GM19324 (cell line): ENCODE measurements around the gene TTYH3.
"Not testable (repeated sequence)": the region's sequence is repeated elsewhere in the genome, so short reads cannot be mapped to it uniquely, and the experiment has no call there.

Experiments used
- ATAC-seq: cut with Tn5 transposase; IDR thresholded peaks from one replicate; pipeline ENCODE4 v1.9.1; 2021; ENCODE audit warnings: mild to moderate bottlenecking, moderate library complexity; ENCODE audit not compliant: unreplicated experiment, low FRiP score

TTYH3 gene

DNA sequence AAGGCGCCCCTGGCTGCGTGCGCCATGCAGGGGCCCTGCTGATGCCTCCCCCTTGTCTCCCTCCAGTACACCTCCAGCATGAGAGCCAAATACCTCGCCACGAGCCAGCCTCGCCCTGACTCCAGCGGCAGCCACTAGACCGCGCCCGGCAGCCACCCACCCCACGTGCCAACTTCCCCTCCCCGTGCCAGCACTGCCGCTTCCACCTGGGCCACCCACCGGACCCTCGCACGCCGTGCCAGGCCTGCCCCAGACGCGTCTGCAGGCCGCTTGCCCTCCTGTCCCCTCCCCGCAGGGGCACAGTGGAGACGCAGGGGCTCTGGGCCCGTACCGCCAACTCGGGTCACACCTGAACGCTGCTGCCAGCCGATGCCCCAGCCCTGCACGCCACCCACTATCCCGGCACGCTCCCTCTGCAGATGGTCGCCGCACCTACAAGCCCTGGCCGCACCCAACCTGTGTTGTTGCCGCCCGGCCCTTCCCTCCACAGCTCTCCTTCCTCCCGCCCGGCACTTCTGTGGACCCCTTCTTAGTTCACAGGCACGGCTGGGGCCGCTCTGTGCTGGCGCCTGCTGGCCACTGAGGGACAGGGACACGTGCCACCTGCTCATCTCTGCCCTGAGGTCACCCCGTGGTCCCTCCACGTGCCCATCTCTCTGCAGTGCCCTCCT lies 30.0 kb downstream of the TTYH3 start:
- no peak for ATAC-seq

- no peak for ATAC-seq
Observed at GRCh38 chr7:2662273-2663120, 30.7 kb downstream of the TTYH3 start.

- no peak for ATAC-seq
Observed at GRCh38 chr7:2663121-2663886, 31.5 kb downstream of the TTYH3 start.

DNA sequence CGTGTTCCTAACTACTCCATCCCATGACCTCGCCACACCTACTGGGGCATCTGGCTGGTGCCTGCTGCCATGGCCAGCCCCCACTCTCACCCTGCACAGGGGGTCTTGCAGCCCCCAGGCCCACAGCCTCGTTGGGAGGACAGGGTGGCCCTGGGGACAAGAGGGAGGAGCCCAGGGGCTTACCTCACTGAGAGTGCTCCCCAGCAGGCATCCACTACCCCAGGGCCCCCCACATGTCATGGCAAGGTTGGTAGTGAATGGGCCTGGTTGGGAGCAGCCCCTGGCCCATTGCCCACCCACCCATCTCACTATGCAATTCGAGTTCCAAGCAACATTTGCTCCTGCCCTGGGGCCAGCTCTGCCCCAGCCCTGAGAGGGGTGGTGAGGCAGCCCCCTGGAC lies 32.2 kb downstream of the TTYH3 start:
- ATAC-seq, result no peak

DNA sequence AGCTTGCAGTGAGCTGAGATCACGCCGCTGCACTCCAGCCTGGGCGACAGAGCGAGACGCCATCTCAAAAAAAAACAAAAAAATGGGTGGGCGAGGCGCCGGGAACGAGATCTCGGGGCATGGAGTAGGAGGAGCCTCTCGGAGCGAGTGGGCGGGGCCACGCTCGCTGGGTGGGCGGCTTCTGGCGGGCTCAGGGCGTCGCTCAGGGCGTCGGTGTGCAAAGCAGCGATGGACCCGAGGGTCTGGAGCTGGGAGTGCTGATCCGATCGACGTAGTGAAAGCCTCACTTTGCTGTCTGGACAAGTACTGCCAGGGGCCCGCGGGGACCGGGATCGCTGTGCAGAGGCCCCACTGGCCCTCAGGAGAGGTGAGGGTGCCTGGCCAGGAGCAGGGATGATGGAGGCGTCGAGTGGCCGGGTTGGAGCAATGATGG lies 33.6 kb downstream of the TTYH3 start:
- ATAC-seq, result no peak

DNA sequence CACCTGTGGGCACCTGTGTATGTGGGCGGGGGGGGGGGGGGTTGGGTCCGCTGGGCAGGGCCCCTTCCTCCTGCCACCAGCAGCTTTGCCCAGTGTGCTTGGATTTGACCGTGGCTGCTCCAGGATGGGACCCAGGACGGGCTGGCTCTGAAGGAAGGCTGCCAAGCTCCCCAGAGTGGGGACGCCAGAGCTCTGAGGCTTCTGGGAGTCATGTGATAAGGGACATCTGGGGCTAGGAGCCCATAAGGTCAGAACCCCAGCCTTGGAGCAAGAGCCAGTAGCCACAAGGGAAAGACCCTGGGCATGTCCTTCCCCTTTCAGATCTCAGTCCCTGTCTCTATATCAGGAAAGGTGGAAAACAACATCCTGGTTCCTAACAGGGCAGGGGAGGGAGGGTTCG lies 34.4 kb downstream of the TTYH3 start:
- no peak for ATAC-seq

DNA sequence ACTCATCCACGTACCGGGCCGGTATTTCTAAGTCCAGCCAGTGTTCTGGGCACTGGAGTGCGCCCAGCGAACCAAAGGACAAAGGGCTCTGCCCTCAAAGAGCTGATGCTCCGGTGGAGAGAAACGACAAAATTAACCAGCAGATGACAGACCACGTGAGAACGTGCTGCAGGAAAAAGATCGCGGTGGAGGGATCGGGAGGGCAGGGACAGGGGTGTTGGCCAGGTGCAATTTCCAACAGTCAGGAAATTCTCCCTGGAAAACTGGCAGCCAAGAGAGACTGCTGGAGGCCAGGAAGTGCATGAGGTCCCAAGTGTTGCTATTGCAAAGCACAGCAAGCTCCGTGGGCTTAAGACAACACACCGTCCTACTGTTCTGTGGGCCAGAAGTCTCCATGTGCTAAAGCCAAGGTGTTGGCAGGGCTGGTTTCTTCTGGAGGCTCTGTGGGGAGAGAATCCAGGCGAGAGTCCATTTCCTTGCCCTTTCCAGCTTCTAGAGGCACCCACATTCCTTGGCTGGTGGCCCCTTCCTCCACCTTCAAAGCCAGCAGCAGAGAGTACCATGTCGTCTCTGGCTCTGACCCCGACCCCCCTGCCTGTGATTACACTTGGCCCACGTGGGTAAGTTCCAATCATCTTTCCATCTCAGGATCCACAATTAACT lies 34.9 kb downstream of the TTYH3 start:
- no peak for ATAC-seq

DNA sequence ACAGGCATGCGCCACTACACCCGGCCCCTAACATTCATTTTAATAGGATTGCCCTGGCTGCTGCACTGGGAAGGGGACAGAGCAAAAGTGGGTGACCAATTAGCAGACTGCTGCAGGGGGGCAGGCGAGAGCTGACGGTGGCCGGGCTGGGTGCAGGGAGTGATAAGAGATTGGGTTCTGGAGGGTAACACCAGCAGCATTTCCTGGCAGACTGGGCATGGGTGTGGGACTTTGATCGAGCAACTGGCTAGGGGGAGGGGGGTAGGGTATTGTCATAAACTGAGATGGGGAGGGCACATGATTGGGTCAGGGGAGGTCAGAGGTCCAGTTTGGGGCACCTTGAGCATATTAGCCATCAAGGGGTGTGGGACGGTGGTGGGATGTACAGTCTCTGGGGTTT lies 36.1 kb downstream of the TTYH3 start:
- no peak for ATAC-seq

GRCh38 chr7:2668401-2668800 lies 36.6 kb downstream of the TTYH3 start:
- ATAC-seq, result no peak

GRCh38 chr7:2670171-2670570 lies 38.4 kb downstream of the TTYH3 start:
- ATAC-seq, result no peak

DNA sequence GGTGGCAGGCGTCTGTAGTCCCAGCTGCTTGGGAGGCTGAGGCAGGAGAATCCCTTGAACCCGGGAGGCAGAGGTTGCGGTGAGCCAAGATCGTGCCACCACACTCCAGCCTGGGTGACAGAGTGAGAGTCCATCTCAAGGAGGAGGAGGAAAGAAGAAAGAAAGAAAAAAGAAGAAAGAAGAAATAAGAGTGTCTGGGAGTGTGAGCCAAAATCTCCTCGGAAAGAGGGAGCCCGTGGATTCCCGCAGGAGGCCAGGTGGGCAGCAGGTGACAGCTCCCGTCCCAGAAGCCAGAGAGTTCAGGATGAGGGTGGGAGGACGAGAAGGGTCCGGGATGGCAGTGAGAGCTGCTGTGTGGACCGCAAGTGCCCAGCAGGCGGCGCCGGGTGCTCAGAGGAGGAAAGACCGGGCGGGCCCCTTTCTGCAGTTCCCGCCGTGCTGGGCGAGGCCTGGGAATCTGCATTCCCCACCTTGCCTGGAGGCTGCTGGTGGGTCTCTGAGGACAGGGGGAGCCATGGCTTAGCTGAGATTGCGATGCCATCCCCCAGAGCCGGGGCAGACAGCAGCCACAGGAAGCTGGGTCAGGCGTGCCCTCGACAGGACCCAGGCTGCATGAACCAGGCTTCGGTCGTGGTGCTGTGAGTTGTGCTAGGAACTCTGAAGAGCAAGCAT lies 39.1 kb downstream of the TTYH3 start:
- no peak for ATAC-seq

GRCh38 chr7:2673214-2673613 lies 41.4 kb downstream of the TTYH3 start:
- not testable (repeated sequence) for ATAC-seq

GRCh38 chr7:2673934-2674333 lies 42.1 kb downstream of the TTYH3 start:
- ATAC-seq, result no peak

GRCh38 chr7:2675256-2675764 lies 43.5 kb downstream of the TTYH3 start:
- ATAC-seq, result no peak

- ATAC-seq, result not testable (repeated sequence)
Observed at GRCh38 chr7:2676576-2676975, 44.8 kb downstream of the TTYH3 start.

- not testable (repeated sequence) for ATAC-seq
Observed at GRCh38 chr7:2678454-2678853, 46.7 kb downstream of the TTYH3 start.

DNA sequence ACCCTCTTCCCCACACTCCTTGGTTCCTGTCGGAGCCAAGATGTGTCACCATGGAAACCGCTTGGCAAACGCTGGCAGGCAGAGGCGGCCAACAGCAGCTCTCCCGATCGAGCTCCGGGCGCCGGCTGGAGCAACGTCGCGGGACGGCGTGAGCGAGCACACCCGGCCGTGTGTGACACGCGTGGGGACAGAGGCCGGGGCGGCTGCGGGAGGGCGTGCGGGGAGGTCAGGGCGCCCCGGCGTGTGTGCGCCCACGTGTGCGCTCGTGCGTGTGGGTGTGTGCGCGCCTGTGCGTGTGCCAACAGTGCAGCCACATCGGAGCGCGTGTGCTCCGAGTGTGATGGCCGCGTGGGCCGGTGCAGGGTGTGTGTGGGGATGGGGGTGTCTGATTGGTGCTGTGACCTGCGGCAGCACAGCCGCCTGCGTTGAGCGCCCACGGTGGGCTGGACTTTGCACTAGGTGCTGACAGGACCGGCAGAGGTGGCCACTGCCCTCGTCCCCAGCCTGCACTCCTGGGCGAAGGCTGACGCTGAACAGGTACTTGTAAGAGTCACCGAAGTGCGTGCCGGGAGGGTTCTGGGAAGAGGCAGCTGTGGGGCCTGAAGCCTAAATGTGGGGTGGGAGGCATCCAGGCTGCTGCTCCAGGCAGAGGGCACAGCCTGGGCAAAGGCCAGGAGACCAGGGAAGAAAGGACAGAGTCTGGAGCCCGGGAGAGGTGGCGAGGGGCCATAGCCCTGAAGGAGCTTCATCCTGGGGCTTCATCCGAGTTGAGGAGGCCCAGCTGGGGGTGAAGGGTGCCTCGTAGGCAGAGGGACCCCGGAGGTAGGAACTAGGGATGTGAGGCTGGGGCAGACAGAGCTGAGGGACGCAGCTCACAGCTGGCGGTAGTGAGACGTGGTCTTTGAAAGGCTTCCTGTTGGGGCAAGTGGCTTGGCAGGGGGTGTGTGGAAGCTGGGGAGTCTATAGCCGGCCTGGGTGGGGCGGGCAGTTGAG lies 47.6 kb downstream of the TTYH3 start:
- ATAC-seq, result not testable (repeated sequence)

- no peak for ATAC-seq
Observed at GRCh38 chr7:2680256-2680655, 48.5 kb downstream of the TTYH3 start.
